CD14-positive monocyte (primary cell): Measurements from ENCODE around the gene EGF. TPM values are rescaled to one million over a fixed set of nuclear protein-coding genes. Genes with fewer than 3 reads are reported as not detected.

Source experiments
- DNase-seq, 3 donors: peaks; one replicate each; pipeline ENCODE4 v3.0.0-alpha.2; 2011 to 2022
- H2AFZ ChIP-seq: 2 replicates; pipeline ENCODE4 v1.6.0; 2012; ENCODE audit warnings: mild to moderate bottlenecking, low read depth, low read length, inconsistent platforms; ENCODE audit not compliant: insufficient read depth, poor library complexity, severe bottlenecking
- H3K27ac ChIP-seq, 2 donors: 1 replicate in 1 of 2; 2 replicates in 1 of 2; pipeline ENCODE4 v1.5.1; 2012 to 2013; ENCODE audit warnings: low read length in 2 of 2, control low read depth in 1 of 2, inconsistent platforms in 1 of 2, low read depth in 1 of 2, mild to moderate bottlenecking in 1 of 2
- H3K27me3 ChIP-seq, 2 donors: one replicate each; pipeline versions ENCODE4 v1.6.0 to v1.6.1; 2011 to 2013; ENCODE audit warnings: low read length in 2 of 2; ENCODE audit not compliant: control insufficient read depth in 2 of 2, insufficient read depth in 2 of 2
- H3K36me3 ChIP-seq, 2 donors: replicated peaks in 1 of 2; 1 replicate in 1 of 2; 2 replicates in 1 of 2; pipeline versions ENCODE4 v1.5.1 to v1.6.1; 2012 to 2013; ENCODE audit warnings: low read length in 2 of 2, control low read depth in 1 of 2, inconsistent platforms in 1 of 2, mild to moderate bottlenecking in 1 of 2; ENCODE audit not compliant: insufficient read depth in 2 of 2, control insufficient read depth in 1 of 2
- H3K4me1 ChIP-seq, 2 donors: 1 replicate in 1 of 2; 2 replicates in 1 of 2; pipeline versions ENCODE4 v1.5.1 to v1.6.1; 2012 to 2013; ENCODE audit warnings: low read length in 2 of 2, control low read depth in 1 of 2, inconsistent platforms in 1 of 2, mild to moderate bottlenecking in 1 of 2, moderate library complexity in 1 of 2; ENCODE audit not compliant: insufficient read depth in 2 of 2, control insufficient read depth in 1 of 2
- H3K4me2 ChIP-seq: replicated peaks from 2 replicates; pipeline ENCODE3; 2012; ENCODE audit warnings: low read length, moderate library complexity, mild to moderate bottlenecking; ENCODE audit not compliant: poor library complexity, severe bottlenecking; ENCODE audit errors: extremely low read depth
- H3K4me3 ChIP-seq, 3 experiments: fragments of 200-600 bp in 1 of 3; sonication (generic) in 1 of 3; replicated peaks in 1 of 3; 1 replicate in 2 of 3; 2 replicates in 1 of 3; pipeline ENCODE4 v1.5.1; 2011 to 2013; ENCODE audit warnings: low read length in 3 of 3, mild to moderate bottlenecking in 3 of 3, control low read depth in 2 of 3, low read depth in 2 of 3, inconsistent platforms in 1 of 3, moderate library complexity in 1 of 3
- H3K79me2 ChIP-seq: 2 replicates; pipeline ENCODE4 v1.6.0; 2012; ENCODE audit warnings: mild to moderate bottlenecking, control low read depth, inconsistent platforms, low read length, moderate library complexity; ENCODE audit not compliant: insufficient read depth
- H3K9ac ChIP-seq: 2 replicates; pipeline ENCODE4 v1.6.0; 2017; ENCODE audit warnings: low read length, mild to moderate bottlenecking; ENCODE audit not compliant: insufficient read depth, poor library complexity, severe bottlenecking
- H3K9me3 ChIP-seq, 2 donors: replicated peaks in 1 of 2; 1 replicate in 1 of 2; 2 replicates in 1 of 2; pipeline versions ENCODE4 v1.5.1 to v1.6.1; 2012 to 2013; ENCODE audit warnings: low read length in 2 of 2, control low read depth in 1 of 2; ENCODE audit not compliant: control insufficient read depth in 1 of 2, insufficient read depth in 1 of 2
- H4K20me1 ChIP-seq: 2 replicates; pipeline ENCODE4 v1.6.0; 2012; ENCODE audit warnings: mild to moderate bottlenecking, low read length, control low read depth, moderate library complexity; ENCODE audit not compliant: insufficient read depth
- H3K27ac Mint-ChIP-seq, 7 donors: one replicate each; pipeline ENCODE4 v1.8.0; 2020; ENCODE audit warnings: mild to moderate bottlenecking in 7 of 7, mixed read lengths in 7 of 7, moderate library complexity in 6 of 7, inconsistent platforms in 2 of 7
- H3K27me3 Mint-ChIP-seq, 3 donors: one replicate each; pipeline ENCODE4 v1.8.0; 2021 to 2022; ENCODE audit warnings: low read depth in 3 of 3, mild to moderate bottlenecking in 3 of 3, mixed read lengths in 3 of 3, moderate library complexity in 3 of 3, inconsistent platforms in 1 of 3
- H3K36me3 Mint-ChIP-seq, 2 donors: one replicate each; pipeline ENCODE4 v1.8.0; 2020; ENCODE audit warnings: mixed read lengths in 2 of 2, inconsistent platforms in 1 of 2, mild to moderate bottlenecking in 1 of 2
- H3K4me1 Mint-ChIP-seq: one replicate; pipeline ENCODE4 v1.8.0; 2020; ENCODE audit warnings: mild to moderate bottlenecking, mixed read lengths
- H3K4me3 Mint-ChIP-seq, 2 donors: one replicate each; pipeline ENCODE4 v1.8.0; 2020; ENCODE audit warnings: mild to moderate bottlenecking in 2 of 2, mixed read lengths in 2 of 2, moderate library complexity in 1 of 2
- H3K9me3 Mint-ChIP-seq, 7 donors: one replicate each; pipeline ENCODE4 v1.8.0; 2020 to 2022; ENCODE audit warnings: mixed read lengths in 7 of 7, mild to moderate bottlenecking in 6 of 7, moderate library complexity in 6 of 7, inconsistent platforms in 2 of 7
- WGBS: methylation state at CpG from one replicate; pipeline ENCODE4 v1.1.5; 2013; ENCODE audit warnings: missing lambda C conversion rate; ENCODE audit not compliant: insufficient coverage; 5-methylcytosine and 5-hydroxymethylcytosine counted together
- intact Hi-C, 2 donors: fragments of 100-400 bp; cut with micrococcal nuclease; formaldehyde crosslinking; loops; one replicate each; pipeline versions ENCODE4 v1.15.0 to v1.15.1; 2023
- polyA plus RNA-seq, 3 donors: library from polyadenylated mRNA; depleted of rRNA in 1 of 3; unstranded in 2 of 3; stranded (reverse) in 1 of 3; fragments of 300-500 nt in 2 of 3; fragments of >200 nt in 1 of 3; fragmentation: Illumina TruSeq in 2 of 3; gene quantifications; 1 replicate in 2 of 3; 2 replicates in 1 of 3; pipeline ENCODE4 v1.2.3, GENCODE V29; 2012 to 2021
- TF ChIP-seq, protein P1 (sequence below): fragments of 200-600 bp; IDR thresholded peaks from one replicate; pipeline ENCODE4 v1.8.0; 2022; ENCODE audit warnings: antibody characterized with exemption, mild to moderate bottlenecking

The EGF gene
- polyA plus RNA-seq, 3 donors: 0.17 to 4.8 TPM; not detected in 1

DNA sequence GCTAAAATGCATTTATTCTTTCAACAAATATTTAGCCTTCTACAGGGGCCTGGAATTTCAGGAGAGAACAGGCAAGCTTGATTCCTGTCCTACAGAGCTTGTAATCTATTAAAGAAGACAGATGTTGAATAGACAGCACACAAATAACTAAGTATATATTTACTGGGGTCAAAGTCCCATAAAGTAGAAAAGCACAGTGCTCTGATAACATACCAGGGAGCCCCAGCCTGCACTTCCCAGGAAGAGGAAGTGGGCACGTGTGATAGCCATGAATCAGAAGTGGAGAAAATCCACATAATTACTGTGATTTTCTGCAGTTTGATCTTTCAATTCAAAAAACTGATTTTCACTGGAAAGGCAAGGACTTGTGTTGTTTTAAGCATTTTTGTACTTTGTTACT is 129.1 kb downstream of the EGF start:
- WGBS: no CpG with 5 or more reads among the region's 1 CpG
- Mint-ChIP-seq H3K9me3 (peaks cover 0 to 4% (median 2%) of the 10 kb centered on the region in 7 donors), H3K36me3 (no peaks in the 10 kb centered on the region), H3K27me3 (peaks cover 76 to 90% (median 82%) of the 10 kb centered on the region in 3 donors), H3K4me1 (peaks cover 3% of the 10 kb centered on the region), H3K27ac (peak overlapping the region in 1 of 7 donors; percentile 36), H3K4me3 (peak overlapping the region in 1 of 2 donors; percentile 77)
- no peak overlapping the region for H3K27ac ChIP-seq
- no peak overlapping the region for H2AFZ ChIP-seq
- H3K4me1 ChIP-seq: no peaks in the 10 kb centered on the region
- peaks cover 96 to 97% of the 10 kb centered on the region in 2 donors for H3K27me3 ChIP-seq
- peak in 1 of 3 donors; percentile 14 for DNase-seq
- no peaks in the 10 kb centered on the region for H3K79me2 ChIP-seq
- H3K4me3 ChIP-seq: no peak overlapping the region
- TF ChIP-seq, protein P1, sequence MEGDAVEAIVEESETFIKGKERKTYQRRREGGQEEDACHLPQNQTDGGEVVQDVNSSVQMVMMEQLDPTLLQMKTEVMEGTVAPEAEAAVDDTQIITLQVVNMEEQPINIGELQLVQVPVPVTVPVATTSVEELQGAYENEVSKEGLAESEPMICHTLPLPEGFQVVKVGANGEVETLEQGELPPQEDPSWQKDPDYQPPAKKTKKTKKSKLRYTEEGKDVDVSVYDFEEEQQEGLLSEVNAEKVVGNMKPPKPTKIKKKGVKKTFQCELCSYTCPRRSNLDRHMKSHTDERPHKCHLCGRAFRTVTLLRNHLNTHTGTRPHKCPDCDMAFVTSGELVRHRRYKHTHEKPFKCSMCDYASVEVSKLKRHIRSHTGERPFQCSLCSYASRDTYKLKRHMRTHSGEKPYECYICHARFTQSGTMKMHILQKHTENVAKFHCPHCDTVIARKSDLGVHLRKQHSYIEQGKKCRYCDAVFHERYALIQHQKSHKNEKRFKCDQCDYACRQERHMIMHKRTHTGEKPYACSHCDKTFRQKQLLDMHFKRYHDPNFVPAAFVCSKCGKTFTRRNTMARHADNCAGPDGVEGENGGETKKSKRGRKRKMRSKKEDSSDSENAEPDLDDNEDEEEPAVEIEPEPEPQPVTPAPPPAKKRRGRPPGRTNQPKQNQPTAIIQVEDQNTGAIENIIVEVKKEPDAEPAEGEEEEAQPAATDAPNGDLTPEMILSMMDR: no peak
- H3K9ac ChIP-seq: no peak overlapping the region
- intact Hi-C loops: no loop called here
- H3K9me3 ChIP-seq: peaks cover 0 to 7% of the 10 kb centered on the region in 2 donors
- H3K36me3 ChIP-seq: no peaks in the 10 kb centered on the region
- H3K4me2 ChIP-seq: no peak overlapping the region
- no peaks in the 10 kb centered on the region for H4K20me1 ChIP-seq

DNA sequence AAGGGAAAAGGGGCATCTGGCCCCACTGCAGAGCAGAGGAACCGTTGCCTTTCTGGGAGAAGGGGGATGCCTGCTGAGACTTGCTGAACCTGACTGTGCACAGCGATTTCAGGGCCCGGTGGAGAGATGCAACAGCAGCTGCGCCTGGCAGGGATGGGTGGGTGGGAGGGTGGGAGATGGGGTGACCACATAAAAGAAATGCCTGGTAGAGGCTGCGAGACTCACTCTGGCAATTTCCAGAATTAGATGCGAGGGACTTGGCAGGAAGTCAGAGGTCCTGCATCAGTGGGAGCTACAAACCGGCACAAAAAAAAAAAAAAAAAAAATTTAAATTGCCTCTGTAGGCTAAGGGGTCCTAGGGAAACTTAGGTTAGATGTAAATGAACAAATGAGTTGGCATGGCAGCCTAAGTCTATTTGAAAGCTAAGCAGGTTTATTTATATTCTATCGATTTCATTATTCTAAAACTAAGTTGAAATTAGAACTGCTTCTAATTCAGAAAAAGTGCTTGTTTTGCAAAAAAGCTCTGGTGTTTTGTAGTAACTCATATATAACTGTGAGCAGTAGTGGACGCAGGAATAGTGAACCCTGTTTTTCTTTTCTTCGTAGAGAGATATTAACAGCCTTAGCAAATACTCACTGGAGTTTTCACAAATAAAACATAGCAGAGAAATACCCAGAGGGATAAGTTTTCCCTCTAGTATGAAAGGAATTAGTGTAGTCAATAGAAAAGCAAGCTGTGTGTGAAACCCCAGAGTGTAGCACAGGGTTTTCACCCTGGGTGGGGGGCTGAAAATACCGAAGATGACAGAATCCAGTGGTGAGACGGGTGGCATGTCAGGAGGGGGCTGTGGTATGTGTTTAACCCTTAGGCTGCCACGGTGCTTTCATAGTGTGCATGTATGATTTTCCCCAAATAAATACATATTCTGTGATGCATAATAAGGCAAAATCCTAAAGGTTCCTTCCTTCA is 130.1 kb downstream of the EGF start:
- Histone ChIP-seq H3K9me3 (no peaks in the 10 kb centered on the region), H2AFZ (no peak overlapping the region), H3K9ac (no peak overlapping the region), H3K36me3 (no peaks in the 10 kb centered on the region), H3K4me2 (no peak overlapping the region), H3K4me3 (no peak overlapping the region), H3K27ac (no peak overlapping the region), H3K27me3 (peaks cover 88 to 90% of the 10 kb centered on the region in 2 donors), H3K79me2 (no peaks in the 10 kb centered on the region), H3K4me1 (no peaks in the 10 kb centered on the region), H4K20me1 (no peaks in the 10 kb centered on the region)
- peaks cover 3% of the 10 kb centered on the region for H3K4me1 Mint-ChIP-seq
- H3K36me3 Mint-ChIP-seq: no peaks in the 10 kb centered on the region
- TF ChIP-seq, protein P1: no peak
- 85% methylated on average over 5 of the region's 13 CpGs for WGBS
- intact Hi-C loops: no loop called here
- peak overlapping the region in 1 of 2 donors; percentile 77 for H3K4me3 Mint-ChIP-seq
- no peak for DNase-seq
- H3K27ac Mint-ChIP-seq: no peak overlapping the region
- H3K27me3 Mint-ChIP-seq: peaks cover 65 to 88% (median 74%) of the 10 kb centered on the region in 3 donors
- H3K9me3 Mint-ChIP-seq: peaks cover 0 to 4% (median 0%) of the 10 kb centered on the region in 7 donors
